Urinary bladder (tissue), 4 donors: ENCODE results near the gene SGPP2. TPM values are rescaled to one million over a fixed set of nuclear protein-coding genes. Genes with fewer than 3 reads are reported as not detected.

ENCODE experiments used
- DNase-seq: peaks from one replicate; pipeline ENCODE4 v3.0.0-alpha.2; 2015; ENCODE audit errors: extremely low spot score
- H3K27ac ChIP-seq: one replicate; pipeline ENCODE4 v1.5.1; 2013; ENCODE audit warnings: low read depth, mild to moderate bottlenecking, moderate library complexity
- H3K36me3 ChIP-seq: one replicate; pipeline ENCODE4 v1.6.1; 2013; ENCODE audit warnings: mild to moderate bottlenecking, moderate library complexity; ENCODE audit not compliant: insufficient read depth
- H3K4me1 ChIP-seq: one replicate; pipeline ENCODE4 v1.6.1; 2013; ENCODE audit warnings: mild to moderate bottlenecking, moderate library complexity; ENCODE audit not compliant: insufficient read depth
- H3K4me3 ChIP-seq: one replicate; pipeline ENCODE4 v1.5.1; 2013; ENCODE audit warnings: low read depth, low read length
- WGBS: extraction: QIAGEN DNeasy Blood & Tissue Kit; methylation state at CpG from one replicate; pipeline ENCODE4 v1.1.7; 2013; 5-methylcytosine and 5-hydroxymethylcytosine counted together
- polyA plus RNA-seq: library from polyadenylated mRNA; stranded (reverse); fragments of 200-250 nt; gene quantifications from one replicate; pipeline ENCODE4 v1.2.3, GENCODE V29; 2013
- total RNA-seq: library from RNA; depleted of rRNA; stranded (reverse); fragments of >200 nt; gene quantifications from one replicate; pipeline ENCODE4 v1.2.3, GENCODE V29; 2014
- donor health status: healthy with polysubstance abuse.
- donor health status: healthy.

The SGPP2 gene
- total and polyA plus RNA-seq, 2 donors = 1.9 to 3.5 TPM

- WGBS = 66% methylated on average over 4 of the region's 4 CpGs
- DNase-seq = no peak
- no peak overlapping the region for H3K27ac ChIP-seq
- no peak overlapping the region for H3K4me3 ChIP-seq
- peaks cover 1% of the 10 kb centered on the region for H3K4me1 ChIP-seq
- no peaks in the 10 kb centered on the region for H3K36me3 ChIP-seq
Observed at GRCh38 chr2:222468346-222468745, 44.0 kb downstream of the SGPP2 start.

- Histone ChIP-seq H3K27ac (no peak overlapping the region), H3K4me3 (no peak overlapping the region), H3K36me3 (no peaks in the 10 kb centered on the region), H3K4me1 (peaks cover 1% of the 10 kb centered on the region)
- no peak for DNase-seq
- WGBS = 80% methylated on average over 5 of the region's 5 CpGs
Observed at GRCh38 chr2:222470802-222471468, 46.6 kb downstream of the SGPP2 start.

GRCh38 chr2:222477962-222478608 is 53.7 kb downstream of the SGPP2 start:
- H3K27ac ChIP-seq = no peak overlapping the region
- H3K36me3 ChIP-seq = no peaks in the 10 kb centered on the region
- no peak overlapping the region for H3K4me3 ChIP-seq
- peaks cover 2% of the 10 kb centered on the region for H3K4me1 ChIP-seq
- no peak for DNase-seq
- whole genome bisulfite sequencing = 61% methylated on average over 14 of the region's 14 CpGs

GRCh38 chr2:222479859-222480258 is 55.5 kb downstream of the SGPP2 start:
- no peaks in the 10 kb centered on the region for H3K36me3 ChIP-seq
- no peak overlapping the region for H3K27ac ChIP-seq
- no peak overlapping the region for H3K4me3 ChIP-seq
- DNase-seq = no peak
- H3K4me1 ChIP-seq = peaks cover 2% of the 10 kb centered on the region

- Histone ChIP-seq H3K4me3 (no peak overlapping the region), H3K4me1 (peaks cover 2% of the 10 kb centered on the region), H3K27ac (no peak overlapping the region), H3K36me3 (no peaks in the 10 kb centered on the region)
- 85% methylated on average over 5 of the region's 5 CpGs for WGBS
- DNase-seq = no peak
Observed at GRCh38 chr2:222480497-222480896, 56.2 kb downstream of the SGPP2 start.

- no peak for DNase-seq
- Histone ChIP-seq H3K4me3 (no peak overlapping the region), H3K36me3 (no peaks in the 10 kb centered on the region), H3K27ac (no peak overlapping the region), H3K4me1 (peaks cover 2% of the 10 kb centered on the region)
Observed at GRCh38 chr2:222481941-222482340, 57.6 kb downstream of the SGPP2 start.

- no peaks in the 10 kb centered on the region for H3K36me3 ChIP-seq
- WGBS = 51% methylated on average over 3 of the region's 3 CpGs
- no peak overlapping the region for H3K4me3 ChIP-seq
- no peak for DNase-seq
- H3K4me1 ChIP-seq = peaks cover 2% of the 10 kb centered on the region
- H3K27ac ChIP-seq = no peak overlapping the region
Observed at GRCh38 chr2:222483513-222484039, 59.2 kb downstream of the SGPP2 start.

- WGBS = 74% methylated on average over 12 of the region's 12 CpGs
- H3K4me1 ChIP-seq = no peaks in the 10 kb centered on the region
Observed at GRCh38 chr2:222485367-222486211, 61.2 kb downstream of the SGPP2 start.

GRCh38 chr2:222490131-222490530 is 65.8 kb downstream of the SGPP2 start:
- H3K4me3 ChIP-seq = no peak overlapping the region
- DNase-seq = no peak
- H3K36me3 ChIP-seq = no peaks in the 10 kb centered on the region
- H3K27ac ChIP-seq = no peak overlapping the region
- H3K4me1 ChIP-seq = no peaks in the 10 kb centered on the region

More at GRCh38 chr2:222485367-222486211, 61.2 kb downstream of the SGPP2 start:
- Histone ChIP-seq H3K36me3 (no peaks in the 10 kb centered on the region), H3K27ac (no peak overlapping the region), H3K4me3 (no peak overlapping the region)
- DNase-seq = no peak

GRCh38 chr2:222492683-222493082 is 68.3 kb downstream of the SGPP2 start:
- Histone ChIP-seq H3K27ac (no peak overlapping the region), H3K4me1 (no peaks in the 10 kb centered on the region), H3K36me3 (no peaks in the 10 kb centered on the region), H3K4me3 (no peak overlapping the region)
- no peak for DNase-seq

- DNase-seq = peak; percentile 62
Observed at GRCh38 chr2:222494104-222494739, 69.9 kb downstream of the SGPP2 start.

GRCh38 chr2:222495388-222495787 is 71.0 kb downstream of the SGPP2 start:
- Histone ChIP-seq H3K4me1 (no peaks in the 10 kb centered on the region), H3K4me3 (no peak overlapping the region), H3K27ac (no peak overlapping the region), H3K36me3 (no peaks in the 10 kb centered on the region)
- peak; percentile 59 for DNase-seq
- WGBS = 28% methylated on average over 1 of the region's 1 CpG

More at GRCh38 chr2:222494104-222494739, 69.9 kb downstream of the SGPP2 start:
- H3K4me1 ChIP-seq = no peaks in the 10 kb centered on the region
- no peak overlapping the region for H3K4me3 ChIP-seq
- H3K27ac ChIP-seq = no peak overlapping the region
- no peaks in the 10 kb centered on the region for H3K36me3 ChIP-seq
- WGBS = 71% methylated on average over 11 of the region's 11 CpGs

- H3K4me3 ChIP-seq = no peak overlapping the region
- 91% methylated on average over 3 of the region's 3 CpGs for WGBS
- no peaks in the 10 kb centered on the region for H3K4me1 ChIP-seq
- H3K36me3 ChIP-seq = no peaks in the 10 kb centered on the region
- no peak overlapping the region for H3K27ac ChIP-seq
- DNase-seq = no peak
Observed at GRCh38 chr2:222499226-222499625, 74.9 kb downstream of the SGPP2 start.
